Activated naive CD4-positive, alpha-beta T cell treated with anti-CD3 and anti-CD28 coated beads, Interleukin-2, amount 50 U/mL, for 72 hours (primary cell): ENCODE results near the gene PLEKHO2. TPM values are rescaled to one million over a fixed set of nuclear protein-coding genes. Genes with fewer than 3 reads are reported as not detected.

Experiments used
- ATAC-seq, 2 donors: fragments of 150-1000 bp; cut with Tn5 transposase; 2 replicates each; pipeline ENCODE4 v1.10.0; 2021; ENCODE audit warnings: mild to moderate bottlenecking in 2 of 2, moderate library complexity in 2 of 2
- DNase-seq, 2 donors: peaks; one replicate each; pipeline ENCODE4 v3.0.0; 2021 to 2022; ENCODE audit warnings: low spot score in 2 of 2
- H3K27ac Mint-ChIP-seq, 2 donors: one replicate each; pipeline ENCODE4 v1.8.0; 2022; ENCODE audit warnings: mild to moderate bottlenecking in 2 of 2, mixed read lengths in 2 of 2
- H3K36me3 Mint-ChIP-seq, 2 donors: one replicate each; pipeline ENCODE4 v1.8.0; 2022; ENCODE audit warnings: mixed read lengths in 2 of 2
- H3K9me3 Mint-ChIP-seq, 2 donors: one replicate each; pipeline ENCODE4 v1.8.0; 2022; ENCODE audit warnings: mixed read lengths in 2 of 2
- total RNA-seq, 2 donors: library from RNA; stranded (reverse); gene quantifications; one replicate each; pipeline ENCODE4 v1.2.3, GENCODE V29; 2022

PLEKHO2 gene
- total RNA-seq, 2 donors from 2014 or later = 13.7 to 16.1 TPM

DNA sequence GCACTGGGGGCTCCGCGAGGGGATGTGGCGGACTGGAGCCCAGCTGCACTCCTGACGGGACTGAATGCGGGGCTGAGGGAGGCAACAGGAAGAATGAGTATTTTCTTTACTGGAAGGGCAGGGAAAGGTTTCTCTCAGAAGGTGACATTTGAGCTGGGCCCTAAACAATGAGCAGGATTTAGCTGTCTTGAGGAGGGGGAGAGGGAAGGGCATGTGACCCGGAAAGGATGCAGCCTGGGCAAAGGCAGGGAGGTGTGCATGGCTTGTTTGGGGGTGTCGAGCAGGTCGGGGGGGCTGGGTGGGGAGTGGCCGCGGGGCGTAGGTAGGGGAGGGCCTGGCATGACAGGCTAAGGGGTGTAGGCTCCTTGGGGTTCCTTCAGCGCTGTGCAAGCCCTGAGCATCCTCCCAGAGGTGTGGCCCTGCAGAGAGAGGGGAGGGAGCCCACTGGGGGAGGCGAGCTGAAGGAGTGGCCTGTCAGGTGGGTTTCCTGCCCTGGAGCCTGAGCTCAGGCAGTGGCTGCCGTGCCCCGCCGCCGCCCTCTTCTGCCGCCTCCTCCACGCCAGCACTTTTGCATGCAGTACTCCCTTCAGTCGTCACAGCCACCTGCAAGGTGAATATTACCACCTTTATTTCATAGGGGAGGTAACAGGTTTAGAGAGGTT, 52.8 kb downstream of the PLEKHO2 start:
- peak in 1 of 2 donors; percentile 76 for DNase-seq
- H3K36me3 Mint-ChIP-seq = peaks cover 4 to 6% of the 10 kb centered on the region in 2 donors
- peak; percentile 9 to 64 for ATAC-seq
- peak overlapping the region; percentile 98 to 100 for H3K27ac Mint-ChIP-seq
- no peaks in the 10 kb centered on the region for H3K9me3 Mint-ChIP-seq

DNA sequence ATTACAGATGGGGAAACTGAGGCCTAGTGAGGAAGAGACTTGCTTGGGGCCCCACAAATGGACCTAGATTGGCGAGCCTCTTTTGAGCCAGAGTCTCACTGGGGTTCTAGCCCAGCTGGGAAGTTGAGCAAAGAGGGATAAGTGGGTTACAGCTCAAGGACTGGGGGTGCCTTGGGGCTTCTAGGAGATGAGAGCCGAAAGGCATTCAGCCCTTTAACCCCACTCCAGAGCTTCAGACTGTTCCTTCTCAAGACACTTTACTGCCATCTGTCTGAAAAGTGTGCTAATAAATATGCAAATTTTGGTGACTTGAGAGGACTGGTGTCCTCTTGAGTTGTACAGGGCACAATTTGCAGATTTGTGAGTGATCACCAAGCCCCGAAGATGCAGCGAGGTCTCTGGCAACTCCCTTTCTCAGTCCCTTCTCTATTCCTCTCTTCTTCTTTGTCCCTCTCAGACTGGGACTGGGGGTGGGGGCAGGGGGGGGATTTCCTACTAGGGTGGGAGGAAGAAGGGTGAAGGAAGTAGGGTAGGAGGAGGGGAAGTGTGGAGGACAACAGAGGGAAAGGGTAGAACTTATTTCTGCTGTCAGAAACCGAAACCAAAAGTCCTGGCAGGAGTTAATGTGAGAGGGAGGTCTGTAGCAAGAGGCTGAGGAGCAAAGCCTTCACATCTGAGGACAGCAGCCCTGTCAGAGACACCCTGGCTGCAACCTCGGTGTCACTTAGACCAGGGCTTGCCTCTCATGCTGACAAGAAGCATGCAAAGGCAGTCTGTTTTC, 53.8 kb downstream of the PLEKHO2 start:
- Mint-ChIP-seq H3K36me3 (peaks cover 4 to 8% of the 10 kb centered on the region in 2 donors), H3K27ac (peak overlapping the region; percentile 98 to 100), H3K9me3 (no peaks in the 10 kb centered on the region)
- peak in 1 of 2 donors; percentile 2 for ATAC-seq
- no peak for DNase-seq

DNA sequence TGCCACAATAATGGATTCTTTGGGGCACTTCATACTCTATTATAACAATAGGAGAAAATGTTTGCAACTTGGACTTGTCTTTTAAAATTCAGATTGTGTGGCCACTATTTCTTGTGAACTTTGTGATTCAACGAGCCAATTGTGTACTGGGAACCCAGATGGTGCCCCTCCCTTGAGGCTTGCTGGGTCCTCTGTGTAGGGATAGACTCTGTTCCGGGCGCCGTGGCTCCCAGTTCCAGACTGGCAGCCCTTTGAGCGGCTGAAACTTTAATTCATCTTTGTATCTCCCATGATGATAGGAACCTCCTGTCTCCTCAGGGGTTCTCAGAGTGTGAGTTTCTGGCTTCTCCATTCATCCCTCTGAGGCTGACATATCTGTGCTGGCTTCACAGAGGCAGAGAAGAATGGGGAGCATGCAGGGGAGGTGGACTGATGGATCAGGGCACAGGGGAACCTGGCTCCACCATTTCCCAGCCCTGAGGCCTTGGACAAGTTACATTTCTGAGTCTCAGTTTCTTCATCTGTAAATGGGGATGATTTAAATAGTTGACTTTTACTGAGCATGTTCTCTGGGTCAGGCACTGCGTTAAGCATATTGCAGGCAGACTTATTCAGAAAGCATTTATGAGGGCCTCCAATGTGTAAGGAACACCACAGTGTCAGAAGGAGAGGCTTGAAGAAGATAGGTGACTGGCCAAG, 54.8 kb downstream of the PLEKHO2 start:
- DNase-seq = no peak
- Mint-ChIP-seq H3K9me3 (peaks cover 6 to 7% of the 10 kb centered on the region in 2 donors), H3K36me3 (peaks cover 10 to 18% of the 10 kb centered on the region in 2 donors), H3K27ac (peak overlapping the region; percentile 58 to 72)
- no peak for ATAC-seq

DNA sequence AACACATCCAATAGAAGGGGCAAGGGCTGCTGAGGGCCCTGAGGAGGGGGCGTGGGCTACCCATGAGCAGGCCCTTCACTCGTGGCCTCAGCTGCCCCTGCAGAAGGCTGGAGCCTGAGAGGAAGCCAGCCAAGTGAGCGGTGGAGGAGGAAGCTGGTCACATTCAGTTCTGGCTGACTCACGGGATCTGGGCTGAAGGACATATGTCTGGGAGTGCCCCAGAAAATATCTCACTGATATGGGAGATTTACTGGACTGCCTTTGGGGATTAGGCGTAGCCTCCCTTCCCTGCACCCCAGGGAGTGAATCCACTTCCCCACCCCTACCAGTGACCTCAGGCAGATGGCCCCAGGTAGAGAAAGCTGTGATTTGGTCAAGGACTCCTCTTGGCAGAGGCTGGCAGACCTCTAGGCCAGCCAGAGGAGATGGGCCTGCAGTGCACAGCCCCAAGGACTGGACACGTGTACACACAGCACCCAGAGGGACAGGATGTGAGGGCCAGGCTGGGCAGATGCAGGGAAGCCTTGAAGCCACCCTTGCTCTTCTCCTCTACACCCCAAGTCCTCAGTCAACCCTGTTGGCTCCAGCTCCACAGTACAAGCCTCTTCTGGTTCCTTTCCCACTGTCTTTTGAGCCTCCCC, 55.8 kb downstream of the PLEKHO2 start:
- Mint-ChIP-seq H3K27ac (peak overlapping the region; percentile 58 to 78), H3K9me3 (peaks cover 6 to 7% of the 10 kb centered on the region in 2 donors), H3K36me3 (peaks cover 10 to 21% of the 10 kb centered on the region in 2 donors)
- no peak for DNase-seq
- no peak for ATAC-seq

DNA sequence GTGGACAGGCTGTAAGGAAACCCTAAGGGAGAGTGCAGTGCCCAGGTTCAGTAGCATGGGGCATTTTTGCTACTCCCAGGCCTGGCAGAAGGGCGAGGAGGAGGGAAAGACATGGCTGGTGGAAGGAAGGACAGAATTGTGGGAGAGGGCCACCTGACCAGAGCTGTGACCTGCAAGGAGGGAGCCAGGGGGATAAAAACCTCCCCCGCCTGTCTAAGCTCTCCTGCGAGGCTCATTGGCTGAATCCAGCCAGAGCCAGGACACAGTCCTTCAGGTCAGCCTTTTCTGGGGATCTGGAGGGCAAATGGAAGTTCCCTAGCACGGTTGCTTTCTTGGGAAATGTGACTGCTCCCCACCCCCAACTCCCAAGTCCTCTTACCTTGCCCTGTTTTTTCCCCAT, 56.7 kb downstream of the PLEKHO2 start:
- H3K36me3 Mint-ChIP-seq = peaks cover 10 to 21% of the 10 kb centered on the region in 2 donors
- no peak overlapping the region for H3K27ac Mint-ChIP-seq
- H3K9me3 Mint-ChIP-seq = peaks cover 6 to 7% of the 10 kb centered on the region in 2 donors
- DNase-seq = no peak
- no peak for ATAC-seq

DNA sequence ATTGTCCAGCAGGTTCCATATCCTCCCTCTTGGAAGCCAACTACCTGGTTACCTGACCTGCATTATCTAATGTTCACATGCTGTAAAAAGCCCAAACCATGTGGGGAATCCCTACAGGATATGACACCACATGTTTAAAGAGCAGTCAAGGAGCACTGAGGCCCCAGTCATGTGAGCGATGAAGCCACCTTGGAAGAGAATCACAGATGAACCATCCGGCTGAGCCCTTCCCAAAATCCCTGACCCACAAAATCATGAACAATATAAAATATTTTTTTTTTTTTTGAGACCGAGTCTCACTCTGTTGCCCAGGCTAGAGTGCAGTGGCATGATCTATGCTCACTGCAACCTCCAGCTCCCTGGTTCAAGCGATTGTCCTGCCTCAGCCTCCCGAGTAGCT, 59.4 kb downstream of the PLEKHO2 start:
- H3K9me3 Mint-ChIP-seq = peaks cover 6 to 7% of the 10 kb centered on the region in 2 donors
- ATAC-seq (no peak), DNase-seq (no peak)
- H3K36me3 Mint-ChIP-seq = peaks cover 5 to 32% of the 10 kb centered on the region in 2 donors
- H3K27ac Mint-ChIP-seq = no peak overlapping the region

DNA sequence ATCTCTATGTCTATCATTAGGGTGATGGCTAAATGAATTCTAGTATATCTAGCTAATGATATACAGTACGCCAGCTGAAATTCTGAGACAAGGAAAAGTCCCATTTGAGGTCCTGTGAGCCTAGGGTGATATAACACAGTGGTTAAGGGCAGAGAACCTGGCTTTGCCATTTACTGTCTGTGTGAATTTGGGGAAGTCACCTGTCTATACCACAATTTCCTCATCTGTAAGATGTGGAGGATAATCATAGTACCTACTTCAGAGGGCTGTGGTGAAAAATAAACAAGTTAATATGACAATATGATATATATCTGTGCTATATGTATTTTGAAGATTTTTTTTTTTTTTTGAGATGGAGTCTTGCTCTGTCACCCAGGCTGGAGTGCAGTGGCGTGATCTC, 60.2 kb downstream of the PLEKHO2 start:
- Mint-ChIP-seq H3K36me3 (peaks cover 5 to 32% of the 10 kb centered on the region in 2 donors), H3K27ac (no peak overlapping the region)
- DNase-seq = no peak

DNA sequence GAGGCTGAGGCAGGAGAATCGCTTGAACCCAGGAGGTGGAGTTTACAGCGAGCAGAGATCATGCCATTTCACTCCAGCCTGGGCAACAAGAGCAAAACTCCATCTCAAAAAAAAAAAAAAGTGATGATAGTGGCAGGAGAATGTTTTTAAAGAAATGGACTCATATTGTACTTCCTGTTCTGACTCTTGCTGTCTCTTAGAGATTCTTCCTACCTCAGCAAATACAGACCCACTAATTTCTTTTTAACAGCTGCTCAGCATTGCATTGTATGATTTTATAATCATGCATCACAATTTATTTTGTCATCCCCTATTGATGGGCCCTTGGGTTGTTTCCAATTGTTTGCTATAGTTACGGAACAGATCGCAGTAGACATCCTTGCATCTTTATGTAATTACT, 61.1 kb downstream of the PLEKHO2 start:
- peak overlapping the region in 1 of 2 donors; percentile 40 for H3K27ac Mint-ChIP-seq
- ATAC-seq (peak; percentile 27 to 74), DNase-seq (no peak)
- H3K36me3 Mint-ChIP-seq = peaks cover 5 to 32% of the 10 kb centered on the region in 2 donors
- H3K9me3 Mint-ChIP-seq = peaks cover 6 to 7% of the 10 kb centered on the region in 2 donors

More for the DNA sequence above, 60.2 kb downstream of the PLEKHO2 start:
- ATAC-seq = peak in 1 of 2 donors; percentile 73
- peaks cover 6 to 7% of the 10 kb centered on the region in 2 donors for H3K9me3 Mint-ChIP-seq

DNA sequence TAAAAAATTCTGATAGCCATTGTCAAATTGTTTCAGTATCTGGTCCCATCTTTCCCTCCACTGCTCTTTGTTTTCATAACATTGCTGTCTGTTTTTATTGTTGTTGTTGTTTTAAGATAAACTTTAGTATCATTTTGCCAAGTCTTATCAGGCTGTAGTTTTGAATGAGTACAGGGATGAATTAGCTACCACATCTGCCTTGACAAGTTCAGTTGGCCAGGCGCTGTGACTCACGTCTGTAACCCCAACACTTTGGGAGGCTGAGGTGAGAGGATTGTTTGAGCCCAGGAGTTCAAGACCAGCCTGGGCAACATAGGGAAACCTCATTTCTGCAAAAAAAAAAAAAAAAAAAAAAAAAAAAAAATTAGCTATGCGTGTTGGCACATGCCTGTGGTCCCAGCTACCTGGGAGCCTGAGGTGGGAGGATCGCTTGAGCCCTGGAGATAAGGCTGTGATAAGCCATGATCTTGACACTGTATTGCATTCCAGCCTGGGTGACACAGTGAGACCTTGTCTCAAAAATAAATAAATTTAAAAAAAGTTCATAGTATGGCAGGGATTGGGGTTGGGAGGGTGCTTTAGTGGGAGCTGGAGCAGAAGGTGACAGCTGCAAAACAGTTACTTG, 61.7 kb downstream of the PLEKHO2 start:
- Mint-ChIP-seq H3K27ac (no peak overlapping the region), H3K36me3 (peaks cover 5 to 32% of the 10 kb centered on the region in 2 donors), H3K9me3 (peaks cover 6 to 7% of the 10 kb centered on the region in 2 donors)
- DNase-seq (no peak), ATAC-seq (peak in 1 of 2 donors; percentile 47)

DNA sequence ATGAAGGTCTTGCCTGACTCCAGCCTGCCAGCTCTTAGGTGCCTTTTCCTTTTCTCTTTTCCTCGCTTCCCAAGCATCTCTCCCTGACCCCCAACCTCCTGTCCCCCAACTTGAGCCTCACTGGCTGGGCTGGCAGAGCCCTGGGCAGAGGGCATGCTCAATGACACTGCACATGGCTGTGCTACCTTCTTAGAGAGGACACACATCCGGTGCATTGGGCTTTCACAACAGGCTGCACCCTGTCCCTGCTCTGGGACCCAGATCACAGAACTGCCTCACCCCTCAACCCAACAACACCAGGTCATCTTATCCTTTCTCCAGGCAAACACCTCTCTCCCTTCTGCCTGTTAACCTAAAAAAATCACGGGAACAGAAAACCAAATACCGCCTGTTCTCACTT, 62.5 kb downstream of the PLEKHO2 start:
- no peak for ATAC-seq
- H3K27ac Mint-ChIP-seq = no peak overlapping the region
- no peak for DNase-seq
- peaks cover 5 to 30% of the 10 kb centered on the region in 2 donors for H3K36me3 Mint-ChIP-seq
- peaks cover 6 to 7% of the 10 kb centered on the region in 2 donors for H3K9me3 Mint-ChIP-seq

DNA sequence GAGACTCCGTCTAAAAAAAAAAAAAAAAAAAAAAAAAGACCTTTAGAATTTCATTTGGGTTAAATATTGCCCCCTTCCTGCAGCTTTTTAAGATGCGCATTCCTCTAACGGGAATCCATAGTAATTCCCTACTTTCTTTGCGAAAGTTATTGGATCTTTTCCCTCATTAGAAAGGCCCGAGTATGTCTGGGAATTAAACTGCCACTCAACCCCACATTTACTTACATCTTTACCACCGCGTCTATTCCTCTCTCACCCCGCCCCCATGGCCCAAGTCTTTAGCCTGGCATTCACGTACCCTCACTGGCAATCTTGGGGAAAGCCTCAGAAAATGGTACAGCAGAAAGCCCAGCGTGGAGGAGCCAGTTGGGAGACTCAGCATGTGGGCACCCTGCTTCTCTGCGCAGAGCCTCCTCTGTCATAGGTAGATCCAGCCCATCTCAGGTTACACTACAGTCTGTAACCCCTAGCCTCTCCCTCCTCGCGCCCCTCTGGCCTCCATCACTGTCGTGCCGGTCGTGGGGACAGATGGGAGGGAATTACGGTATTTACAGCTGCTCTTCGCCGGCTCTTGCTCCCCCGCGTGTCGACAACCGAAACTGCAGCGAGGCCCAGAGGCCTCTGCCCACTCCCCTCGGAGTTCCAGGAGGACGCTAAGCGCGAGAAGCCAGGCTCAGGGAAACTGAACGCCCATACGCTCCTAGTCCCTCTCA, 63.6 kb downstream of the PLEKHO2 start:
- DNase-seq = peak; percentile 77 to 82
- Mint-ChIP-seq H3K36me3 (peaks cover 5 to 25% of the 10 kb centered on the region in 2 donors), H3K27ac (peak overlapping the region; percentile 51 to 53), H3K9me3 (peaks cover 6 to 7% of the 10 kb centered on the region in 2 donors)
- peak; percentile 86 to 87 for ATAC-seq

DNA sequence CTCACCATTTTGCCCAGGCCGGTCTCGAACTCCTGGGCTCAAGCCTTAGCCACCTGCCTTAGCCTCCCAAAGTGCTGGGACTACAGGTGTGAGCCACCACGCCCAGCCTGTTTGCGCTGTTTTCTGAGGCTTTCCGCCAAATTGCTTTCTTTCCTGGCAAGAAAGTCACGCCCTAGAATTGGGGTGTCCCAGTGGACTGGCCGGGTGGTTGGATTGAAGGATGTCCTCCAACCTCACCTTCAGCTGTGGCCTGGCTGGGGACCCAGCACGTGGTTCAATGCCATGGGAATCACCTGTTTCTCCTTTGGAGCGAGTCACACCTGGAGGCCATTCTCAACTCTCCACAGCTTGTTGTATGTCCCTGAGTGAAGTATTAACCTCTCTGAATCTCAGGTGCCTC, 64.2 kb downstream of the PLEKHO2 start:
- peaks cover 3 to 20% of the 10 kb centered on the region in 2 donors for H3K36me3 Mint-ChIP-seq
- peaks cover 2% of the 10 kb centered on the region in 2 donors for H3K9me3 Mint-ChIP-seq
- no peak overlapping the region for H3K27ac Mint-ChIP-seq
- DNase-seq = no peak
- no peak for ATAC-seq

DNA sequence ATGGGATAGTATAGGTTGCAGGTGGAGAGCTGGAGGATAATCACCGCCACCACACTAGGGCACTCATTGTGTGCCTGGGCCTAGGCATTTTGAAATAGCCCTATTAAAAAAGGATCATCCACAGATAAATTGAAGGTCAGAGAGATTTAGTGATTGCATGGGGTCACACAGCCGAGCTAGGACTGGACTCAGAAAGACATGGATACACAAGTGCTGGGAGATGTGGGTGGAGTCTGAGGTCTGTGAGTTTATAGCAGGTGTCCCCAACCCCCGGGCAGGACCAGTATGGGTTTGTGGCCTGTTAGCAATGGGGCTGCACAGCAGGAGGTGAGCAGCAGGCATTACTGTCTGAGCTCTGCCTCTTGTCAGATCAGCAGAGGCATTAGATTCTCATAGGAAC, 64.7 kb downstream of the PLEKHO2 start:
- no peak overlapping the region for H3K27ac Mint-ChIP-seq
- ATAC-seq (no peak), DNase-seq (no peak)
- H3K9me3 Mint-ChIP-seq = no peaks in the 10 kb centered on the region
- peaks cover 0 to 15% of the 10 kb centered on the region in 2 donors for H3K36me3 Mint-ChIP-seq

DNA sequence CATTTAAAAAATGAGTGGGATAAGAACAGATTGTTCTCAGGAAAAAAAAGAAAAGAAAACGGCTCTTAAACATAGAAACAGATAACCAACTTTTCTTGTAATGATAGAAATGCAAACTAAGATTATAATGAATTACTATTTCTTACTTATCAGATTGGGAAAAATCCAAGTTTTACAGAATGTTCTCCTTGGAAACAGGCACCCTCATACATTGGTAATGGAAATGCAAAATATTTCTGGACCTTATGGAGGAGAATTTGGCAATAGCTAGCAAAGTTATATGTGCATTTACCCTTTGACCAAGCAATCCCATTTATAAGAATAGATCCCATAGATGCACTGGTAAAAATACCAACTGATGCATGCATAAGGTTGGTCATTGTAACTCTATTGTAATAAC, 66.3 kb downstream of the PLEKHO2 start:
- no peak overlapping the region for H3K27ac Mint-ChIP-seq
- ATAC-seq = no peak

DNA sequence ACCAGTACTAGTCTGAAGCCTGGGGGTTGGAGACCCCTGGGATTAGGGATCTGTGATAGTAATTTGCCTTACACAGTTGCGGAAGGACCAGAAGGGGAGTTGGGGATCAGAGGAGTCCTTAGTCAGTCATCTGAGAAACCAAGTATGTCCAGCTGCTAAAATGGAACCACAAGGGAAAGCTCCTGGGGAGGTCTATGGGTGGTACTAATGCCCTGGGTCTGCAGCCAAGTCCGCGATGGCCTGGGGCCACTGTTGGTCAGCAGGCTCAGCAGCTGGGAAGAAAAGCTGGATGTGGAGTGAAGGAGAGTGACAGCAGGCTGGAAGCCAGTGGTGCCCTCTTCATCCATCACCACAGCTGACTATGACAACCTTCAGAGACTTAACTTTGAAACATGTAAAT, 67.8 kb downstream of the PLEKHO2 start:
- no peak for DNase-seq
- Mint-ChIP-seq H3K27ac (no peak overlapping the region), H3K9me3 (no peaks in the 10 kb centered on the region), H3K36me3 (peaks cover 0 to 11% of the 10 kb centered on the region in 2 donors)
- no peak for ATAC-seq

More for the DNA sequence above, 66.3 kb downstream of the PLEKHO2 start:
- H3K36me3 Mint-ChIP-seq = peaks cover 0 to 11% of the 10 kb centered on the region in 2 donors
- no peak for DNase-seq
- H3K9me3 Mint-ChIP-seq = no peaks in the 10 kb centered on the region
